HepG2 (cell line): ENCODE results near the gene B3GALT6.

ENCODE experiments used
- ADNP ChIP-seq: sonication (generic); formaldehyde crosslinking; IDR thresholded peaks from 2 replicates; pipeline ENCODE4 v1.4.0; 2020; ENCODE audit warnings: missing genetic modification reagents
- ZNF530 ChIP-seq: sonication (generic); formaldehyde crosslinking; IDR thresholded peaks from 2 replicates; pipeline ENCODE4 v1.5.0; 2020; ENCODE audit warnings: low read depth, mild to moderate bottlenecking, missing genetic modification reagents
- ZNF589 ChIP-seq: sonication (generic); formaldehyde crosslinking; conservative IDR thresholded peaks from 2 replicates; pipeline ENCODE4 v1.8.0; 2022; ENCODE audit warnings: mild to moderate bottlenecking, moderate library complexity, missing genetic modification reagents

DNA sequence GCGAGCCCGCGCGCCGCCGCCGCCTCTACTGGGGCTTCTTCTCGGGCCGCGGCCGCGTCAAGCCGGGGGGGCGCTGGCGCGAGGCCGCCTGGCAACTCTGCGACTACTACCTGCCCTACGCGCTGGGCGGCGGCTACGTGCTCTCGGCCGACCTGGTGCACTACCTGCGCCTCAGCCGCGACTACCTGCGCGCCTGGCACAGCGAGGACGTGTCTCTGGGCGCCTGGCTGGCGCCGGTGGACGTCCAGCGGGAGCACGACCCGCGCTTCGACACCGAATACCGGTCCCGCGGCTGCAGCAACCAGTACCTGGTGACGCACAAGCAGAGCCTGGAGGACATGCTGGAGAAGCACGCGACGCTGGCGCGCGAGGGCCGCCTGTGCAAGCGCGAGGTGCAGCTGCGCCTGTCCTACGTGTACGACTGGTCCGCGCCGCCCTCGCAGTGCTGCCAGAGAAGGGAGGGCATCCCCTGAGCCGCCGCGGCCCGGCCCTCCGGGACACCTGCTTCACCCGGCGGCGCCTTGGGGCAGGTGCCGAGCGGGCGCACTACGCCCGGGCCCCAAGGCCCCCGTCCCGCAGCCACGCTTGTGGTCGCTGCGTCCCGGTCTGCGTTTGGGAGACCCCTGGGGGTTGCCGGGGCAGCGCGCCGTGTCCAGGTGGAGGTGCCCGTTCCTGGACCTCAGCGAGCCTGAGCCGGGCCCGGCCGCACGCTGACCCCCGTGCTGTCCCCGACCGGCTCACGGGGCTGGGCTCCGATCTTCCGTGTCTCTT lies 944 bp downstream of the B3GALT6 start:
- TF ChIP-seq ZNF589 (CRISPR knock-in tag): no peak
- TF ChIP-seq ADNP: no peak
- no peak for TF ChIP-seq ZNF530 (CRISPR knock-in tag)
